K562 (cell line): ENCODE results near the gene LY6G6D. TPM values are rescaled to one million over a fixed set of nuclear protein-coding genes. Genes with fewer than 3 reads are reported as not detected.
A peak's percentile ranks its signal among the peaks of the same experiment; 100 is the strongest.

ENCODE experiments used
- FOSL1 ChIP-seq: fragments of 200-800 bp; sonication (Bioruptor generic); conservative IDR thresholded peaks from 2 replicates; pipeline ENCODE4 v1.6.1; 2016; ENCODE audit warnings: missing genetic modification characterization, missing compliant biosample characterization
- PTBP1 ChIP-seq: fragments of 200-400 bp; formaldehyde crosslinking; IDR thresholded peaks from 2 replicates; pipeline ENCODE4 v1.6.1; 2017; ENCODE audit warnings: low read depth, low read length
- RBFOX2 ChIP-seq: fragments of 200-400 bp; formaldehyde crosslinking; IDR thresholded peaks from 2 replicates; pipeline ENCODE4 v1.6.1; 2017; ENCODE audit warnings: low read depth, mild to moderate bottlenecking, low read length, moderate library complexity
- TCF7L2 ChIP-seq: fragments of 150-350 bp; IDR thresholded peaks from 2 replicates; pipeline ENCODE4 v1.6.1; 2016; ENCODE audit warnings: low read depth, mild to moderate bottlenecking, low read length, moderate library complexity
- polyA plus RNA-seq, 8 experiments: library from polyadenylated mRNA; depleted of rRNA in 4 of 8; stranded (reverse) in 5 of 8; unstranded in 3 of 8; fragments of >200 nt; fragmentation: Nextera tagmentation in 2 of 8; fragmentation: Illumina TruSeq in 1 of 8; extraction: Ambion mirVana in 2 of 8; extraction: Trizol in 1 of 8; gene quantifications; 2 replicates each; pipeline versions ENCODE4 v1.2.1 to v1.2.3, GENCODE V29; 2011 to 2014; ENCODE audit warnings: inconsistent platforms in 1 of 8, missing spikeins in 1 of 8
- total RNA-seq, 7 experiments: library from RNA; depleted of rRNA in 6 of 7; stranded (reverse); fragments of >200 nt in 6 of 7; fragmentation: Illumina TruSeq in 2 of 7; extraction: Trizol in 2 of 7; gene quantifications; 2 replicates each; pipeline versions ENCODE4 v1.2.1 to v1.2.3, GENCODE V29; 2011 to 2021; ENCODE audit warnings: low replicate concordance in 1 of 7
- TF ChIP-seq, protein P1 (sequence below): fragments of 200-600 bp; sonication (generic); IDR thresholded peaks from one replicate; pipeline ENCODE4 v1.6.1; 2012; ENCODE audit warnings: mild to moderate bottlenecking, low read depth, low read length, inconsistent platforms
- TF ChIP-seq, protein P2 (sequence below): sonication (generic); formaldehyde crosslinking; IDR thresholded peaks from 2 replicates; pipeline ENCODE4 v1.8.1; 2023; ENCODE audit warnings: missing genetic modification reagents, mild to moderate bottlenecking, borderline replicate concordance
- TF ChIP-seq, protein P3 (sequence below), 2 experiments: IDR thresholded peaks; 2 replicates each; pipeline ENCODE4 v1.6.1; 2012; ENCODE audit warnings: improper control_type of control experiment in 2 of 2, low read depth in 2 of 2, low read length in 2 of 2, borderline replicate concordance in 1 of 2

Gene LY6G6D
- total and polyA plus RNA-seq, 9 of the 15 experiments (the other 6 are each of a cell fraction or from before 2014, with no cell fraction given): 0.30 to 0.38 TPM; not detected in 7

DNA sequence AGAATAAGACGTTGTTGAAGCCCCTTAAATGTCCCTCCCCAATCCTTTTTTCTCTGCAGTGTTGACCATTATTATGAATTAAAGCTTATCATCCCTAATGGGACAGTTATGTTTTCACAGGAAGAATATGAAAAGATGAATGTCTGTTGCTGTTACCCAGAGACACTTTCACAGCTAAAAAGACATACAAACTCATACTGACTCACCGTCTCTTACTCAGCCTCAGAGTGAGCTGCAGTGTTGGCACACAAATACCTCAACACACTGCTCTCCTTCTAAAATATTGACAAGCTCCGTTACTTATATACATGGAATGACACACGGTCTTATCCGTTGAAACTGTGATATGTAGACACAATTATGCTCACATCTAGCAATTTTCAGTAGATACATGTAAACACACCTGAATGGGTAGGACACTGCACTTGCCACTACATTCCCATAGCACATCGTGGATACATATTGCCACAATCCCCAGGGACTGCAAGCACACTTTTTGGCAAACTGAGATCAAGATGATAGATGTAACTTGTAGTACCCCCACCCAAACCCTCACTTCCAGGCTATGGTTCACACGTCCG is 37.7 kb downstream of the LY6G6D start (continued):
- TF ChIP-seq, protein P1, sequence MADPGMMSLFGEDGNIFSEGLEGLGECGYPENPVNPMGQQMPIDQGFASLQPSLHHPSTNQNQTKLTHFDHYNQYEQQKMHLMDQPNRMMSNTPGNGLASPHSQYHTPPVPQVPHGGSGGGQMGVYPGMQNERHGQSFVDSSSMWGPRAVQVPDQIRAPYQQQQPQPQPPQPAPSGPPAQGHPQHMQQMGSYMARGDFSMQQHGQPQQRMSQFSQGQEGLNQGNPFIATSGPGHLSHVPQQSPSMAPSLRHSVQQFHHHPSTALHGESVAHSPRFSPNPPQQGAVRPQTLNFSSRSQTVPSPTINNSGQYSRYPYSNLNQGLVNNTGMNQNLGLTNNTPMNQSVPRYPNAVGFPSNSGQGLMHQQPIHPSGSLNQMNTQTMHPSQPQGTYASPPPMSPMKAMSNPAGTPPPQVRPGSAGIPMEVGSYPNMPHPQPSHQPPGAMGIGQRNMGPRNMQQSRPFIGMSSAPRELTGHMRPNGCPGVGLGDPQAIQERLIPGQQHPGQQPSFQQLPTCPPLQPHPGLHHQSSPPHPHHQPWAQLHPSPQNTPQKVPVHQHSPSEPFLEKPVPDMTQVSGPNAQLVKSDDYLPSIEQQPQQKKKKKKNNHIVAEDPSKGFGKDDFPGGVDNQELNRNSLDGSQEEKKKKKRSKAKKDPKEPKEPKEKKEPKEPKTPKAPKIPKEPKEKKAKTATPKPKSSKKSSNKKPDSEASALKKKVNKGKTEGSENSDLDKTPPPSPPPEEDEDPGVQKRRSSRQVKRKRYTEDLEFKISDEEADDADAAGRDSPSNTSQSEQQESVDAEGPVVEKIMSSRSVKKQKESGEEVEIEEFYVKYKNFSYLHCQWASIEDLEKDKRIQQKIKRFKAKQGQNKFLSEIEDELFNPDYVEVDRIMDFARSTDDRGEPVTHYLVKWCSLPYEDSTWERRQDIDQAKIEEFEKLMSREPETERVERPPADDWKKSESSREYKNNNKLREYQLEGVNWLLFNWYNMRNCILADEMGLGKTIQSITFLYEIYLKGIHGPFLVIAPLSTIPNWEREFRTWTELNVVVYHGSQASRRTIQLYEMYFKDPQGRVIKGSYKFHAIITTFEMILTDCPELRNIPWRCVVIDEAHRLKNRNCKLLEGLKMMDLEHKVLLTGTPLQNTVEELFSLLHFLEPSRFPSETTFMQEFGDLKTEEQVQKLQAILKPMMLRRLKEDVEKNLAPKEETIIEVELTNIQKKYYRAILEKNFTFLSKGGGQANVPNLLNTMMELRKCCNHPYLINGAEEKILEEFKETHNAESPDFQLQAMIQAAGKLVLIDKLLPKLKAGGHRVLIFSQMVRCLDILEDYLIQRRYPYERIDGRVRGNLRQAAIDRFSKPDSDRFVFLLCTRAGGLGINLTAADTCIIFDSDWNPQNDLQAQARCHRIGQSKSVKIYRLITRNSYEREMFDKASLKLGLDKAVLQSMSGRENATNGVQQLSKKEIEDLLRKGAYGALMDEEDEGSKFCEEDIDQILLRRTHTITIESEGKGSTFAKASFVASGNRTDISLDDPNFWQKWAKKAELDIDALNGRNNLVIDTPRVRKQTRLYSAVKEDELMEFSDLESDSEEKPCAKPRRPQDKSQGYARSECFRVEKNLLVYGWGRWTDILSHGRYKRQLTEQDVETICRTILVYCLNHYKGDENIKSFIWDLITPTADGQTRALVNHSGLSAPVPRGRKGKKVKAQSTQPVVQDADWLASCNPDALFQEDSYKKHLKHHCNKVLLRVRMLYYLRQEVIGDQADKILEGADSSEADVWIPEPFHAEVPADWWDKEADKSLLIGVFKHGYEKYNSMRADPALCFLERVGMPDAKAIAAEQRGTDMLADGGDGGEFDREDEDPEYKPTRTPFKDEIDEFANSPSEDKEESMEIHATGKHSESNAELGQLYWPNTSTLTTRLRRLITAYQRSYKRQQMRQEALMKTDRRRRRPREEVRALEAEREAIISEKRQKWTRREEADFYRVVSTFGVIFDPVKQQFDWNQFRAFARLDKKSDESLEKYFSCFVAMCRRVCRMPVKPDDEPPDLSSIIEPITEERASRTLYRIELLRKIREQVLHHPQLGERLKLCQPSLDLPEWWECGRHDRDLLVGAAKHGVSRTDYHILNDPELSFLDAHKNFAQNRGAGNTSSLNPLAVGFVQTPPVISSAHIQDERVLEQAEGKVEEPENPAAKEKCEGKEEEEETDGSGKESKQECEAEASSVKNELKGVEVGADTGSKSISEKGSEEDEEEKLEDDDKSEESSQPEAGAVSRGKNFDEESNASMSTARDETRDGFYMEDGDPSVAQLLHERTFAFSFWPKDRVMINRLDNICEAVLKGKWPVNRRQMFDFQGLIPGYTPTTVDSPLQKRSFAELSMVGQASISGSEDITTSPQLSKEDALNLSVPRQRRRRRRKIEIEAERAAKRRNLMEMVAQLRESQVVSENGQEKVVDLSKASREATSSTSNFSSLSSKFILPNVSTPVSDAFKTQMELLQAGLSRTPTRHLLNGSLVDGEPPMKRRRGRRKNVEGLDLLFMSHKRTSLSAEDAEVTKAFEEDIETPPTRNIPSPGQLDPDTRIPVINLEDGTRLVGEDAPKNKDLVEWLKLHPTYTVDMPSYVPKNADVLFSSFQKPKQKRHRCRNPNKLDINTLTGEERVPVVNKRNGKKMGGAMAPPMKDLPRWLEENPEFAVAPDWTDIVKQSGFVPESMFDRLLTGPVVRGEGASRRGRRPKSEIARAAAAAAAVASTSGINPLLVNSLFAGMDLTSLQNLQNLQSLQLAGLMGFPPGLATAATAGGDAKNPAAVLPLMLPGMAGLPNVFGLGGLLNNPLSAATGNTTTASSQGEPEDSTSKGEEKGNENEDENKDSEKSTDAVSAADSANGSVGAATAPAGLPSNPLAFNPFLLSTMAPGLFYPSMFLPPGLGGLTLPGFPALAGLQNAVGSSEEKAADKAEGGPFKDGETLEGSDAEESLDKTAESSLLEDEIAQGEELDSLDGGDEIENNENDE: no peak
- TF ChIP-seq RBFOX2 (0 out of 2 replicates have a peak, but pooled peaks have one; percentile 4), FOSL1 (tag) (peak; percentile 52; the same call in 1 of the 2 replicates), TCF7L2 (no peak), PTBP1 (no peak)
- TF ChIP-seq, protein P2, sequence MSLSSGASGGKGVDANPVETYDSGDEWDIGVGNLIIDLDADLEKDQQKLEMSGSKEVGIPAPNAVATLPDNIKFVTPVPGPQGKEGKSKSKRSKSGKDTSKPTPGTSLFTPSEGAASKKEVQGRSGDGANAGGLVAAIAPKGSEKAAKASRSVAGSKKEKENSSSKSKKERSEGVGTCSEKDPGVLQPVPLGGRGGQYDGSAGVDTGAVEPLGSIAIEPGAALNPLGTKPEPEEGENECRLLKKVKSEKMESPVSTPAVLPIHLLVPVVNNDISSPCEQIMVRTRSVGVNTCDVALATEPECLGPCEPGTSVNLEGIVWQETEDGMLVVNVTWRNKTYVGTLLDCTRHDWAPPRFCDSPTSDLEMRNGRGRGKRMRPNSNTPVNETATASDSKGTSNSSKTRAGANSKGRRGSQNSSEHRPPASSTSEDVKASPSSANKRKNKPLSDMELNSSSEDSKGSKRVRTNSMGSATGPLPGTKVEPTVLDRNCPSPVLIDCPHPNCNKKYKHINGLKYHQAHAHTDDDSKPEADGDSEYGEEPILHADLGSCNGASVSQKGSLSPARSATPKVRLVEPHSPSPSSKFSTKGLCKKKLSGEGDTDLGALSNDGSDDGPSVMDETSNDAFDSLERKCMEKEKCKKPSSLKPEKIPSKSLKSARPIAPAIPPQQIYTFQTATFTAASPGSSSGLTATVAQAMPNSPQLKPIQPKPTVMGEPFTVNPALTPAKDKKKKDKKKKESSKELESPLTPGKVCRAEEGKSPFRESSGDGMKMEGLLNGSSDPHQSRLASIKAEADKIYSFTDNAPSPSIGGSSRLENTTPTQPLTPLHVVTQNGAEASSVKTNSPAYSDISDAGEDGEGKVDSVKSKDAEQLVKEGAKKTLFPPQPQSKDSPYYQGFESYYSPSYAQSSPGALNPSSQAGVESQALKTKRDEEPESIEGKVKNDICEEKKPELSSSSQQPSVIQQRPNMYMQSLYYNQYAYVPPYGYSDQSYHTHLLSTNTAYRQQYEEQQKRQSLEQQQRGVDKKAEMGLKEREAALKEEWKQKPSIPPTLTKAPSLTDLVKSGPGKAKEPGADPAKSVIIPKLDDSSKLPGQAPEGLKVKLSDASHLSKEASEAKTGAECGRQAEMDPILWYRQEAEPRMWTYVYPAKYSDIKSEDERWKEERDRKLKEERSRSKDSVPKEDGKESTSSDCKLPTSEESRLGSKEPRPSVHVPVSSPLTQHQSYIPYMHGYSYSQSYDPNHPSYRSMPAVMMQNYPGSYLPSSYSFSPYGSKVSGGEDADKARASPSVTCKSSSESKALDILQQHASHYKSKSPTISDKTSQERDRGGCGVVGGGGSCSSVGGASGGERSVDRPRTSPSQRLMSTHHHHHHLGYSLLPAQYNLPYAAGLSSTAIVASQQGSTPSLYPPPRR (CRISPR knock-in tag): no peak
- TF ChIP-seq, protein P3, sequence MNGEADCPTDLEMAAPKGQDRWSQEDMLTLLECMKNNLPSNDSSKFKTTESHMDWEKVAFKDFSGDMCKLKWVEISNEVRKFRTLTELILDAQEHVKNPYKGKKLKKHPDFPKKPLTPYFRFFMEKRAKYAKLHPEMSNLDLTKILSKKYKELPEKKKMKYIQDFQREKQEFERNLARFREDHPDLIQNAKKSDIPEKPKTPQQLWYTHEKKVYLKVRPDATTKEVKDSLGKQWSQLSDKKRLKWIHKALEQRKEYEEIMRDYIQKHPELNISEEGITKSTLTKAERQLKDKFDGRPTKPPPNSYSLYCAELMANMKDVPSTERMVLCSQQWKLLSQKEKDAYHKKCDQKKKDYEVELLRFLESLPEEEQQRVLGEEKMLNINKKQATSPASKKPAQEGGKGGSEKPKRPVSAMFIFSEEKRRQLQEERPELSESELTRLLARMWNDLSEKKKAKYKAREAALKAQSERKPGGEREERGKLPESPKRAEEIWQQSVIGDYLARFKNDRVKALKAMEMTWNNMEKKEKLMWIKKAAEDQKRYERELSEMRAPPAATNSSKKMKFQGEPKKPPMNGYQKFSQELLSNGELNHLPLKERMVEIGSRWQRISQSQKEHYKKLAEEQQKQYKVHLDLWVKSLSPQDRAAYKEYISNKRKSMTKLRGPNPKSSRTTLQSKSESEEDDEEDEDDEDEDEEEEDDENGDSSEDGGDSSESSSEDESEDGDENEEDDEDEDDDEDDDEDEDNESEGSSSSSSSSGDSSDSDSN (IDR thresholded peaks at IDR 0.05; ENCODE audit: borderline replicate concordance in 1 of 2, low read depth in 2 of 2, low read length in 2 of 2): no peak
